ENCODE results near the gene SLAMF6. TPM values are rescaled to one million over a fixed set of nuclear protein-coding genes. Genes with fewer than 3 reads are reported as not detected.

Gene SLAMF6
- total RNA-seq, 3 donors from 2014 or later = 1.1 to 3.2 (median 2.6) TPM

DNA sequence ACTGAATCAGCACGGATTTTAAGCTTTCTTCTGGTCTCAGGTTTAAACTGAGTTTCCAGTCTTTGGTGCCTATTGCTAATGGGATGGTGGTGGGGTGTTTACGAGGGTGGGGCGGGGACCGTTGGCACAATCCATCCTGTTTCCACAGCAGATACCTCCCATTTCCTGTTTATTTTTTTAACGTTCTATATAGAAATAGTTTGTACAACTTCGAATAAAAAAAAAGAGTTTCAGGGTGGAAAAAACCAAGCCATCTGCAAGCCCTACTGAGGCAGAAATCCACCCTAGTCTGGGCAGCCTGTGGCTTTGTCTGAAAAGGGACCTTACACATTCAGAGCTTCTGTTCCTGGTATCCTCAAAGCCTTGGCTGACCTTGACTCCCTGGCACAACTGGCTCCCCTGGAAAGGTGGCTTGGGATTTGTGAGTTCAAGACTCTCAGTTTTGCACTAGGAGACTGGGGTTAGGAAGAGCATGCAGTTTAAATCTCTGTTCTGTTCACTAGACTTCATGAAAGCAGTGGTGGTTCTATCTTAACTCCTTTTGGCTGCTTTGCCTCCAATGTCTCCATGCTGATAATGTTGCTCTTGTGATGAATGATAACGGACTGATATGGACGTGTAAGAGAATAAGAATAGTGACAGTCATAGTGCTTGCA lies 76.0 kb downstream of the SLAMF6 start:
- H3K27me3 ChIP-seq = no peaks in the 10 kb centered on the region
- no peaks in the 10 kb centered on the region for H3K9me3 ChIP-seq
- no peaks in the 10 kb centered on the region for H3K36me3 ChIP-seq
- TF ChIP-seq POLR2A (IDR thresholded peaks at IDR 0.05) (no peak), POLR2AphosphoS5 (IDR thresholded peaks at IDR 0.05) (no peak)
- TF ChIP-seq, protein P1, sequence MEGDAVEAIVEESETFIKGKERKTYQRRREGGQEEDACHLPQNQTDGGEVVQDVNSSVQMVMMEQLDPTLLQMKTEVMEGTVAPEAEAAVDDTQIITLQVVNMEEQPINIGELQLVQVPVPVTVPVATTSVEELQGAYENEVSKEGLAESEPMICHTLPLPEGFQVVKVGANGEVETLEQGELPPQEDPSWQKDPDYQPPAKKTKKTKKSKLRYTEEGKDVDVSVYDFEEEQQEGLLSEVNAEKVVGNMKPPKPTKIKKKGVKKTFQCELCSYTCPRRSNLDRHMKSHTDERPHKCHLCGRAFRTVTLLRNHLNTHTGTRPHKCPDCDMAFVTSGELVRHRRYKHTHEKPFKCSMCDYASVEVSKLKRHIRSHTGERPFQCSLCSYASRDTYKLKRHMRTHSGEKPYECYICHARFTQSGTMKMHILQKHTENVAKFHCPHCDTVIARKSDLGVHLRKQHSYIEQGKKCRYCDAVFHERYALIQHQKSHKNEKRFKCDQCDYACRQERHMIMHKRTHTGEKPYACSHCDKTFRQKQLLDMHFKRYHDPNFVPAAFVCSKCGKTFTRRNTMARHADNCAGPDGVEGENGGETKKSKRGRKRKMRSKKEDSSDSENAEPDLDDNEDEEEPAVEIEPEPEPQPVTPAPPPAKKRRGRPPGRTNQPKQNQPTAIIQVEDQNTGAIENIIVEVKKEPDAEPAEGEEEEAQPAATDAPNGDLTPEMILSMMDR (IDR thresholded peaks at IDR 0.05) = no peak
- H3K4me3 ChIP-seq = no peak overlapping the region
- intact Hi-C loops (cut with DNase I; ENCODE audit: low total_unique reads) = no loop called here
- DNase-seq (ENCODE audit: low spot score in 2 of 2) = no peak
- no peaks in the 10 kb centered on the region for H3K4me1 ChIP-seq
- H3K27ac ChIP-seq = no peak overlapping the region

DNA sequence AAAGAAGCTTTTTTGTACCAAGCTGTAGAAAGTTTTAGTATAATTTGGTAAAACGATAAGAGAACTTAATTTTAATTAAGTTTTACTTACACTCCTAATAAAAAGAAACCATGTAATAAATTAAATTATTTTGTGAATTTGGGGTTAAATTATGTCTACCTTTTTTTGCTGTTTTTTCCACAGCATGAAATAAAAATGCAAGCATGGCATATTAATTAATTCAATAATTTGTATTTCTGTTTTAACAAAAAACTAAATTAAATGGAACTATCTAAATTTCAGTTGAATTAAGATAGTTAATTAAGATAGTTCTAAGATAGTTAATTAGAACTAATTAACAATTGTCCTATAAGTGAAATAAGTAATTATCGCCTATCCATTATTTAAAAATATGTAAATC lies 83.3 kb downstream of the SLAMF6 start:
- no peak overlapping the region for H3K27ac ChIP-seq
- intact Hi-C loops (cut with DNase I; ENCODE audit: low total_unique reads) = no loop called here
- H3K4me1 ChIP-seq = no peaks in the 10 kb centered on the region
- H3K36me3 ChIP-seq = no peaks in the 10 kb centered on the region
- no peaks in the 10 kb centered on the region for H3K9me3 ChIP-seq
- H3K4me3 ChIP-seq = no peak overlapping the region
- no peaks in the 10 kb centered on the region for H3K27me3 ChIP-seq
- TF ChIP-seq, protein P1 (IDR thresholded peaks at IDR 0.05) = no peak
- no peak for TF ChIP-seq POLR2AphosphoS5 (IDR thresholded peaks at IDR 0.05)
- TF ChIP-seq POLR2A (IDR thresholded peaks at IDR 0.05) = no peak
- no peak for DNase-seq (ENCODE audit: low spot score in 2 of 2)

DNA sequence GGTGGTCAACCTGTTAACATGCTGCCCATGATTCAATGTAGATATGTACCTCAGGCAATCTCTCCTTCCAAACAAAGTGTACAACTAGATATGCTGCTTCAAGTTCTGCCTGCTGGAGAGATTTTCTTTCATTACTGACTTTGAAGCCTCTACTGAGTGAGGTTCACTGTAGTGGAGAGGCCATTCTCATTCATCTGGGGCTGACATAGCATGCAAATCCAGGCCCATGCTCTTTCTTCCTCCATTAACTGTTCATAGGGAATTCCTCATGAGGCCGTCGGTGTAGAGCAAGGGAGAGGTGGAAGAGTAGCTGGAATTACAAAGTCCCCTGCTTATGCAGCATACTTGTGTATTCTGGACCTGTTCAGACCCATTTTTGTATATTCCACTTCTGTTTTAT lies 84.1 kb downstream of the SLAMF6 start:
- no peaks in the 10 kb centered on the region for H3K4me1 ChIP-seq
- H3K27ac ChIP-seq = no peak overlapping the region
- H3K36me3 ChIP-seq = no peaks in the 10 kb centered on the region
- H3K27me3 ChIP-seq = no peaks in the 10 kb centered on the region
- TF ChIP-seq POLR2AphosphoS5 (IDR thresholded peaks at IDR 0.05) (no peak), POLR2A (IDR thresholded peaks at IDR 0.05) (no peak)
- TF ChIP-seq, protein P1 (IDR thresholded peaks at IDR 0.05) = no peak
- DNase-seq (ENCODE audit: low spot score in 2 of 2) = no peak
- intact Hi-C loops (cut with DNase I; ENCODE audit: low total_unique reads) = no loop called here
- H3K4me3 ChIP-seq = no peak overlapping the region
- H3K9me3 ChIP-seq = no peaks in the 10 kb centered on the region

DNA sequence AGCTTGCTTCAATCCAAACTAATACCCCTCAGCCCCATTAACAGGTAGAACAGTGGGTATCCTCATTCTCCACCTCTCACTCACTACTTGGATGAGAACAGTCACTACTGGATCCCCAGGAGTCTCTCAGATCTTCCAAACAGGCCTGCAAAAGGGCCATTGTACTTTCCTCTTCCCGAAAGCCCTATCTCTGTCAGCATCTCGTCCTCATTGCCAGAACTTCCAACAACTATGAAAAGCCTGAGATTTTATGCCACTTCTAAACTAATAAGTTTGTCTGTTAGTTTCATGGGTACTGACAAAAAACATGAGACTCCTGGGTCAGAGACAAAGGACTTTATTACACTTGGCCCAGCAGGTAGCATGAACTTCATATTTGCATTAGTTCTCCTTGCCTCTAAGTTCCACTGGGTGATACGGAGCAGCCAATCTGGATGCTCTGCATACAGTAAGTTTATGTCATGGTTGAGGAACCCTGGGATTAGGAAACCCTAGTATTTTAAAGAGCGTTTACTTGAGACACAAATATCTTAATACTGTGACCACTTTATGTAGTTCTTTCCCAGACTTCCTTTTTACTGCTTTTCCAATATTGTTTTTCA lies 84.6 kb downstream of the SLAMF6 start:
- H3K27ac ChIP-seq = no peak overlapping the region
- H3K36me3 ChIP-seq = no peaks in the 10 kb centered on the region
- H3K9me3 ChIP-seq = no peaks in the 10 kb centered on the region
- intact Hi-C loops (cut with DNase I; ENCODE audit: low total_unique reads) = no loop called here
- DNase-seq (ENCODE audit: low spot score in 2 of 2) = no peak
- TF ChIP-seq POLR2AphosphoS5 (IDR thresholded peaks at IDR 0.05) (no peak), POLR2A (IDR thresholded peaks at IDR 0.05) (no peak)
- TF ChIP-seq, protein P1 (IDR thresholded peaks at IDR 0.05) = no peak
- H3K27me3 ChIP-seq = no peaks in the 10 kb centered on the region
- H3K4me1 ChIP-seq = no peaks in the 10 kb centered on the region
- H3K4me3 ChIP-seq = peak overlapping the region in 1 of 3 donors; percentile 4

All from breast epithelium (tissue), 4 donors.